K562 (cell line): ENCODE data around the gene BLOC1S4. TPM values are rescaled to one million over a fixed set of nuclear protein-coding genes. Genes with fewer than 3 reads are reported as not detected.

Experiments used
- ETV6 ChIP-seq, 3 experiments: fragments of 150-350 bp in 1 of 3; sonication (generic) in 1 of 3; formaldehyde crosslinking in 1 of 3; IDR thresholded peaks; 2 replicates each; pipeline versions ENCODE4 v1.6.1 to v1.8.0; 2014 to 2022; ENCODE audit warnings: borderline replicate concordance in 2 of 3, low read depth in 2 of 3, antibody characterized with exemption in 1 of 3, low read length in 1 of 3, mild to moderate bottlenecking in 1 of 3, missing genetic modification reagents in 1 of 3
- EZH2 ChIP-seq: IDR thresholded peaks from 2 replicates; pipeline ENCODE4 v1.6.1; 2012; ENCODE audit warnings: low read depth, mild to moderate bottlenecking, inconsistent platforms, low read length, borderline replicate concordance
- NRF1 ChIP-seq, 2 experiments: fragments of 450-650 bp; IDR thresholded peaks in 1 of 2; conservative IDR thresholded peaks in 1 of 2; 2 replicates each; pipeline ENCODE4 v1.6.1; 2014; ENCODE audit warnings: mild to moderate bottlenecking in 2 of 2
- SRSF1 ChIP-seq: fragments of 200-400 bp; formaldehyde crosslinking; IDR thresholded peaks from 2 replicates; pipeline ENCODE4 v1.6.1; 2017; ENCODE audit warnings: mild to moderate bottlenecking, low read depth, low read length, moderate library complexity
- ZC3H11A ChIP-seq: IDR thresholded peaks from 2 replicates; pipeline ENCODE4 v1.6.1; 2012; ENCODE audit warnings: low read depth, low read length, improper control_type of control experiment
- ZNF124 ChIP-seq: sonication (generic); formaldehyde crosslinking; IDR thresholded peaks from 2 replicates; pipeline ENCODE4 v1.8.1; 2022; ENCODE audit warnings: missing genetic modification reagents
- ZNF143 ChIP-seq: sonication (generic); formaldehyde crosslinking; IDR thresholded peaks from 2 replicates; pipeline ENCODE4 v1.9.0; 2022; ENCODE audit warnings: mild to moderate bottlenecking, missing genetic modification reagents
- polyA plus RNA-seq, 8 experiments: library from polyadenylated mRNA; depleted of rRNA in 4 of 8; stranded (reverse) in 5 of 8; unstranded in 3 of 8; fragments of >200 nt; fragmentation: Nextera tagmentation in 2 of 8; fragmentation: Illumina TruSeq in 1 of 8; extraction: Ambion mirVana in 2 of 8; extraction: Trizol in 1 of 8; gene quantifications; 2 replicates each; pipeline versions ENCODE4 v1.2.1 to v1.2.3, GENCODE V29; 2011 to 2014; ENCODE audit warnings: inconsistent platforms in 1 of 8, missing spikeins in 1 of 8
- total RNA-seq, 7 experiments: library from RNA; depleted of rRNA in 6 of 7; stranded (reverse); fragments of >200 nt in 6 of 7; fragmentation: Illumina TruSeq in 2 of 7; extraction: Trizol in 2 of 7; gene quantifications; 2 replicates each; pipeline versions ENCODE4 v1.2.1 to v1.2.3, GENCODE V29; 2011 to 2021; ENCODE audit warnings: low replicate concordance in 1 of 7
- TF ChIP-seq, protein P1 (sequence below), 2 experiments: fragments of 450-650 bp in 1 of 2; sonication (generic) in 1 of 2; formaldehyde crosslinking in 1 of 2; IDR thresholded peaks; 2 replicates each; pipeline versions ENCODE4 v1.7.1 to v1.9.0; 2016 to 2022; ENCODE audit warnings: inconsistent platforms in 1 of 2, mild to moderate bottlenecking in 1 of 2, missing genetic modification reagents in 1 of 2
- TF ChIP-seq, protein P2 (sequence below): fragments of 250-450 bp; sonication (Bioruptor Pico); IDR thresholded peaks from 2 replicates; pipeline ENCODE4 v1.9.0; 2021; ENCODE audit warnings: mild to moderate bottlenecking, inconsistent platforms
- TF ChIP-seq, protein P3 (sequence below), 2 experiments: fragments of 450-650 bp in 1 of 2; sonication (generic) in 1 of 2; formaldehyde crosslinking; conservative IDR thresholded peaks; 2 replicates each; pipeline versions ENCODE4 v1.4.0 to v1.8.1; 2020 to 2022; ENCODE audit warnings: mild to moderate bottlenecking in 1 of 2, missing genetic modification reagents in 1 of 2
- TF ChIP-seq, protein P4 (sequence below): fragments of 450-650 bp; IDR thresholded peaks from 2 replicates; pipeline ENCODE4 v1.6.1; 2017; ENCODE audit warnings: antibody characterized with exemption

Gene BLOC1S4
- total and polyA plus RNA-seq, 9 of the 15 experiments (the other 6 are each of a cell fraction or from before 2014, with no cell fraction given), result 3.1 to 31.6 (median 11.2) TPM

DNA sequence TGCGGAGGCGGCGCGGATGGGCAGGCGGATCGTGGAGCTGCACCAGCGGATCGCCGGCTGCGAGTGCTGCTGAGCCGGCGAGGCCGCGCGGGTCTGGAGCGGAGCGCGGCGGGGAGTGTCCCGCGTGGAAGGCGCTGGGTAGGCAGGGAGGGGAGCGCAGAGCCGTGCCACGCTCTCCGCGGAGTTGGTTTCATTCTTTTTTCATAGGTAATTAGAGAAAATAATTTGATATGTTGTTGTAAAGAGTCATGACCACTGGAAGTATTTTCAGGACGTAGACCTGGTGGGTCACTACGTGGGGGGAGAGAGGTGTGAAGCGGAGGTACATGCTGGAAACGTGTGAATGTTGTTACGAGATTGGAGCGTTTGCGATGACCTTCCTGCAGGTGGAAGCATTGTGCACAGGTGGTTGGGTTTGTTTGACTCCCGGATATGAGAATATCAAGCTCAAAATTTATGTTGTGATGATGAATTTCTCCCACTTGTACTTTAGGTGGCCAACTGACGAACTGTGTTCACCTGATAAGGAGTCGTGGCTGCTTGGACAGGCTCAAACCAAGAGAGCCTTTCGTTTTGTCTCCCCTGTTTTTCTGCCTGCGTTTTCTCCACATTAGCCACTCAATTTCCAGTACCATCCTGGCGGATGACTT is 41.3 kb upstream of the BLOC1S4 start (continued):
- TF ChIP-seq, protein P1, sequence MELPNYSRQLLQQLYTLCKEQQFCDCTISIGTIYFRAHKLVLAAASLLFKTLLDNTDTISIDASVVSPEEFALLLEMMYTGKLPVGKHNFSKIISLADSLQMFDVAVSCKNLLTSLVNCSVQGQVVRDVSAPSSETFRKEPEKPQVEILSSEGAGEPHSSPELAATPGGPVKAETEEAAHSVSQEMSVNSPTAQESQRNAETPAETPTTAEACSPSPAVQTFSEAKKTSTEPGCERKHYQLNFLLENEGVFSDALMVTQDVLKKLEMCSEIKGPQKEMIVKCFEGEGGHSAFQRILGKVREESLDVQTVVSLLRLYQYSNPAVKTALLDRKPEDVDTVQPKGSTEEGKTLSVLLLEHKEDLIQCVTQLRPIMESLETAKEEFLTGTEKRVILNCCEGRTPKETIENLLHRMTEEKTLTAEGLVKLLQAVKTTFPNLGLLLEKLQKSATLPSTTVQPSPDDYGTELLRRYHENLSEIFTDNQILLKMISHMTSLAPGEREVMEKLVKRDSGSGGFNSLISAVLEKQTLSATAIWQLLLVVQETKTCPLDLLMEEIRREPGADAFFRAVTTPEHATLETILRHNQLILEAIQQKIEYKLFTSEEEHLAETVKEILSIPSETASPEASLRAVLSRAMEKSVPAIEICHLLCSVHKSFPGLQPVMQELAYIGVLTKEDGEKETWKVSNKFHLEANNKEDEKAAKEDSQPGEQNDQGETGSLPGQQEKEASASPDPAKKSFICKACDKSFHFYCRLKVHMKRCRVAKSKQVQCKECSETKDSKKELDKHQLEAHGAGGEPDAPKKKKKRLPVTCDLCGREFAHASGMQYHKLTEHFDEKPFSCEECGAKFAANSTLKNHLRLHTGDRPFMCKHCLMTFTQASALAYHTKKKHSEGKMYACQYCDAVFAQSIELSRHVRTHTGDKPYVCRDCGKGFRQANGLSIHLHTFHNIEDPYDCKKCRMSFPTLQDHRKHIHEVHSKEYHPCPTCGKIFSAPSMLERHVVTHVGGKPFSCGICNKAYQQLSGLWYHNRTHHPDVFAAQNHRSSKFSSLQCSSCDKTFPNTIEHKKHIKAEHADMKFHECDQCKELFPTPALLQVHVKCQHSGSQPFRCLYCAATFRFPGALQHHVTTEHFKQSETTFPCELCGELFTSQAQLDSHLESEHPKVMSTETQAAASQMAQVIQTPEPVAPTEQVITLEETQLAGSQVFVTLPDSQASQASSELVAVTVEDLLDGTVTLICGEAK (IDR thresholded peaks at IDR 0.05), result peak; percentile 41
- TF ChIP-seq, protein P1 (CRISPR knock-in tag; IDR thresholded peaks at IDR 0.05), result no peak
- TF ChIP-seq EZH2 (no peak), ETV6 (IDR thresholded peaks at IDR 0.05; ENCODE audit: borderline replicate concordance in 1 of 2, low read depth in 2 of 2, low read length in 1 of 2) (no peak), ETV6 (CRISPR knock-in tag; IDR thresholded peaks at IDR 0.05; ENCODE audit: borderline replicate concordance) (no peak), ZNF143 (CRISPR knock-in tag) (no peak), ZC3H11A (no peak), SRSF1 (no peak), NRF1 (conservative IDR thresholded peaks at IDR 0.05 in 1 of 2, IDR thresholded peaks at IDR 0.05 in 1 of 2) (no peak), ZNF124 (no peak)
- TF ChIP-seq, protein P2, sequence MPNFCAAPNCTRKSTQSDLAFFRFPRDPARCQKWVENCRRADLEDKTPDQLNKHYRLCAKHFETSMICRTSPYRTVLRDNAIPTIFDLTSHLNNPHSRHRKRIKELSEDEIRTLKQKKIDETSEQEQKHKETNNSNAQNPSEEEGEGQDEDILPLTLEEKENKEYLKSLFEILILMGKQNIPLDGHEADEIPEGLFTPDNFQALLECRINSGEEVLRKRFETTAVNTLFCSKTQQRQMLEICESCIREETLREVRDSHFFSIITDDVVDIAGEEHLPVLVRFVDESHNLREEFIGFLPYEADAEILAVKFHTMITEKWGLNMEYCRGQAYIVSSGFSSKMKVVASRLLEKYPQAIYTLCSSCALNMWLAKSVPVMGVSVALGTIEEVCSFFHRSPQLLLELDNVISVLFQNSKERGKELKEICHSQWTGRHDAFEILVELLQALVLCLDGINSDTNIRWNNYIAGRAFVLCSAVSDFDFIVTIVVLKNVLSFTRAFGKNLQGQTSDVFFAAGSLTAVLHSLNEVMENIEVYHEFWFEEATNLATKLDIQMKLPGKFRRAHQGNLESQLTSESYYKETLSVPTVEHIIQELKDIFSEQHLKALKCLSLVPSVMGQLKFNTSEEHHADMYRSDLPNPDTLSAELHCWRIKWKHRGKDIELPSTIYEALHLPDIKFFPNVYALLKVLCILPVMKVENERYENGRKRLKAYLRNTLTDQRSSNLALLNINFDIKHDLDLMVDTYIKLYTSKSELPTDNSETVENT (CRISPR knock-in tag), result no peak
- TF ChIP-seq, protein P3, sequence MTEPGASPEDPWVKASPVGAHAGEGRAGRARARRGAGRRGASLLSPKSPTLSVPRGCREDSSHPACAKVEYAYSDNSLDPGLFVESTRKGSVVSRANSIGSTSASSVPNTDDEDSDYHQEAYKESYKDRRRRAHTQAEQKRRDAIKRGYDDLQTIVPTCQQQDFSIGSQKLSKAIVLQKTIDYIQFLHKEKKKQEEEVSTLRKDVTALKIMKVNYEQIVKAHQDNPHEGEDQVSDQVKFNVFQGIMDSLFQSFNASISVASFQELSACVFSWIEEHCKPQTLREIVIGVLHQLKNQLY (CRISPR knock-in tag; conservative IDR thresholded peaks at IDR 0.05), result no peak
- TF ChIP-seq, protein P4, sequence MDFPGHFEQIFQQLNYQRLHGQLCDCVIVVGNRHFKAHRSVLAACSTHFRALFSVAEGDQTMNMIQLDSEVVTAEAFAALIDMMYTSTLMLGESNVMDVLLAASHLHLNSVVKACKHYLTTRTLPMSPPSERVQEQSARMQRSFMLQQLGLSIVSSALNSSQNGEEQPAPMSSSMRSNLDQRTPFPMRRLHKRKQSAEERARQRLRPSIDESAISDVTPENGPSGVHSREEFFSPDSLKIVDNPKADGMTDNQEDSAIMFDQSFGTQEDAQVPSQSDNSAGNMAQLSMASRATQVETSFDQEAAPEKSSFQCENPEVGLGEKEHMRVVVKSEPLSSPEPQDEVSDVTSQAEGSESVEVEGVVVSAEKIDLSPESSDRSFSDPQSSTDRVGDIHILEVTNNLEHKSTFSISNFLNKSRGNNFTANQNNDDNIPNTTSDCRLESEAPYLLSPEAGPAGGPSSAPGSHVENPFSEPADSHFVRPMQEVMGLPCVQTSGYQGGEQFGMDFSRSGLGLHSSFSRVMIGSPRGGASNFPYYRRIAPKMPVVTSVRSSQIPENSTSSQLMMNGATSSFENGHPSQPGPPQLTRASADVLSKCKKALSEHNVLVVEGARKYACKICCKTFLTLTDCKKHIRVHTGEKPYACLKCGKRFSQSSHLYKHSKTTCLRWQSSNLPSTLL, result no peak
